K562 (cell line): ENCODE results near the gene POU2F1. TPM values are rescaled to one million over a fixed set of nuclear protein-coding genes. Genes with fewer than 3 reads are reported as not detected.

Experiments used
- BRCA1 ChIP-seq, 2 experiments: fragments of 450-650 bp in 1 of 2; sonication (generic) in 1 of 2; formaldehyde crosslinking in 1 of 2; IDR thresholded peaks; 2 replicates each; pipeline versions ENCODE4 v1.5.0 to v1.6.1; 2017 to 2020; ENCODE audit warnings: mild to moderate bottlenecking in 1 of 2, missing genetic modification reagents in 1 of 2
- ESRRA ChIP-seq: fragments of 450-650 bp; IDR thresholded peaks from 2 replicates; pipeline ENCODE4 v1.6.1; 2014; ENCODE audit warnings: low read depth, mild to moderate bottlenecking, moderate library complexity, borderline replicate concordance
- FOXM1 ChIP-seq, 2 experiments: fragments of 450-650 bp in 1 of 2; sonication (generic) in 1 of 2; formaldehyde crosslinking in 1 of 2; IDR thresholded peaks; 2 replicates each; pipeline versions ENCODE4 v1.6.1 to v1.9.0; 2017 to 2022; ENCODE audit warnings: low read depth in 2 of 2, mild to moderate bottlenecking in 2 of 2, missing genetic modification reagents in 1 of 2, moderate library complexity in 1 of 2
- GTF2B ChIP-seq: IDR thresholded peaks from 2 replicates; pipeline ENCODE4 v1.6.1; 2011; ENCODE audit not compliant: insufficient read length; ENCODE audit errors: extremely low read depth
- HDAC8 ChIP-seq: fragments of 450-650 bp; IDR thresholded peaks from 2 replicates; pipeline ENCODE4 v1.6.1; 2016; ENCODE audit warnings: mild to moderate bottlenecking, missing genetic modification characterization, moderate library complexity, missing compliant biosample characterization
- HNRNPK ChIP-seq: fragments of 200-400 bp; formaldehyde crosslinking; IDR thresholded peaks from one replicate; pipeline ENCODE4 v1.6.1; 2018; ENCODE audit warnings: mild to moderate bottlenecking, low read depth, low read length; ENCODE audit not compliant: poor library complexity, severe bottlenecking
- POLR2AphosphoS5 ChIP-seq: IDR thresholded peaks from 2 replicates; pipeline ENCODE4 v1.6.1; 2011; ENCODE audit warnings: mild to moderate bottlenecking, low read depth, low read length, moderate library complexity; ENCODE audit not compliant: control insufficient read depth, insufficient read depth
- POLR2B ChIP-seq: fragments of 450-650 bp; IDR thresholded peaks from 2 replicates; pipeline ENCODE4 v1.6.1; 2018; ENCODE audit warnings: low read depth; ENCODE audit not compliant: partially characterized antibody
- REST ChIP-seq, 2 experiments: fragments of 450-650 bp; formaldehyde crosslinking in 1 of 2; IDR thresholded peaks; 2 replicates each; pipeline versions ENCODE4 v1.4.0 to v1.6.1; 2014 to 2020; ENCODE audit warnings: mild to moderate bottlenecking in 2 of 2, borderline replicate concordance in 1 of 2, low read depth in 1 of 2
- SAFB ChIP-seq: fragments of 200-400 bp; formaldehyde crosslinking; IDR thresholded peaks from 2 replicates; pipeline ENCODE4 v1.6.1; 2017; ENCODE audit warnings: low read depth, low read length, borderline replicate concordance
- SUPT5H ChIP-seq: fragments of 450-650 bp; IDR thresholded peaks from 2 replicates; pipeline ENCODE4 v1.6.1; 2016
- ZNF212 ChIP-seq: fragments of 450-650 bp; formaldehyde crosslinking; IDR thresholded peaks from 2 replicates; pipeline ENCODE4 v1.4.0; 2020; ENCODE audit warnings: mild to moderate bottlenecking
- polyA plus RNA-seq, 8 experiments: library from polyadenylated mRNA; depleted of rRNA in 4 of 8; stranded (reverse) in 5 of 8; unstranded in 3 of 8; fragments of >200 nt; fragmentation: Nextera tagmentation in 2 of 8; fragmentation: Illumina TruSeq in 1 of 8; extraction: Ambion mirVana in 2 of 8; extraction: Trizol in 1 of 8; gene quantifications; 2 replicates each; pipeline versions ENCODE4 v1.2.1 to v1.2.3, GENCODE V29; 2011 to 2014; ENCODE audit warnings: inconsistent platforms in 1 of 8, missing spikeins in 1 of 8
- total RNA-seq, 7 experiments: library from RNA; depleted of rRNA in 6 of 7; stranded (reverse); fragments of >200 nt in 6 of 7; fragmentation: Illumina TruSeq in 2 of 7; extraction: Trizol in 2 of 7; gene quantifications; 2 replicates each; pipeline versions ENCODE4 v1.2.1 to v1.2.3, GENCODE V29; 2011 to 2021; ENCODE audit warnings: low replicate concordance in 1 of 7
- TF ChIP-seq, protein P1 (sequence below), 2 experiments: fragments of 200-800 bp in 1 of 2; sonication (Bioruptor generic) in 1 of 2; sonication (generic) in 1 of 2; formaldehyde crosslinking in 1 of 2; IDR thresholded peaks in 1 of 2; conservative IDR thresholded peaks in 1 of 2; 2 replicates each; pipeline versions ENCODE4 v1.5.0 to v1.6.1; 2016 to 2020; ENCODE audit warnings: missing compliant biosample characterization in 1 of 2, missing genetic modification characterization in 1 of 2, missing genetic modification reagents in 1 of 2

The POU2F1 gene
- total and polyA plus RNA-seq, 9 of the 15 experiments (the other 6 are each of a cell fraction or from before 2014, with no cell fraction given) = 2.6 to 22.3 (median 8.8) TPM

DNA sequence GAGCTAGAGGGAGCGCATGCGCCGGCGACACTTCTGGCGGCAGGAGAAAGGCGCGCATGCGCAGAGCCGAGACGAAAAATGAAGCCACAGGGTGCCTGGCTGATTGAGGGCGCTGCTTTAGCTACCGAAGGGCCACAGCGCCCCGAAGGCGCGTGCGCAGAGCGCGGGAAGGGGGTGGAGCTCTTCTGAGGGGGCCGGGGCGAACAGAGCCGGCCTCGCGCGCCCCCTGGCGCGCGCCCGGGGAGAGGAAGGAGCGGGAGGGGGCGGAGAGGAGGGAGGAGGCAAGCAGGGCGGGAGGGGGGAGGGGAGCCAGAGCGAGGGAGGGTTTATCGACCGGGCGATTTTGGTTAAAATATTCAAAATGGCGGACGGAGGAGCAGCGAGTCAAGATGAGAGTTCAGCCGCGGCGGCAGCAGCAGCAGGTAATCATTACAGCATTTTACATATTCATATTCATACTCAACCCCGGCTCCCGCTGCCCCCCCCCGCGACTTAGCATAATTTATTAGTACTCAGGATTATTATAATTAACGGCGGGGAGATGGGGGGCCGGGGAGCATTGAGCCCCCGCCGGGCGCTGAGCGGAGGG lies at the start of gene POU2F1 (continued):
- TF ChIP-seq REST (IDR thresholded peaks at IDR 0.05; ENCODE audit: borderline replicate concordance) (peak; percentile 9; the same call in 1 of the 2 replicates), REST (CRISPR knock-in tag; IDR thresholded peaks at IDR 0.05; ENCODE audit: low read depth) (no peak), HNRNPK (peak; percentile 49), HDAC8 (tag) (no peak), FOXM1 (IDR thresholded peaks at IDR 0.05; ENCODE audit: low read depth) (peak; percentile 30; the same call in 1 of the 2 replicates), FOXM1 (CRISPR knock-in tag; IDR thresholded peaks at IDR 0.05; ENCODE audit: low read depth) (no peak), SAFB (no peak), GTF2B (no peak), ZNF212 (CRISPR knock-in tag) (no peak), POLR2AphosphoS5 (peak; percentile 50), POLR2B (peak; percentile 100), ESRRA (no peak; the same call in 1 of the 2 replicates), SUPT5H (no peak; the same call in none of the 2 replicates), BRCA1 (IDR thresholded peaks at IDR 0.05) (no peak), BRCA1 (CRISPR knock-in tag; IDR thresholded peaks at IDR 0.05) (no peak)
- TF ChIP-seq, protein P1, sequence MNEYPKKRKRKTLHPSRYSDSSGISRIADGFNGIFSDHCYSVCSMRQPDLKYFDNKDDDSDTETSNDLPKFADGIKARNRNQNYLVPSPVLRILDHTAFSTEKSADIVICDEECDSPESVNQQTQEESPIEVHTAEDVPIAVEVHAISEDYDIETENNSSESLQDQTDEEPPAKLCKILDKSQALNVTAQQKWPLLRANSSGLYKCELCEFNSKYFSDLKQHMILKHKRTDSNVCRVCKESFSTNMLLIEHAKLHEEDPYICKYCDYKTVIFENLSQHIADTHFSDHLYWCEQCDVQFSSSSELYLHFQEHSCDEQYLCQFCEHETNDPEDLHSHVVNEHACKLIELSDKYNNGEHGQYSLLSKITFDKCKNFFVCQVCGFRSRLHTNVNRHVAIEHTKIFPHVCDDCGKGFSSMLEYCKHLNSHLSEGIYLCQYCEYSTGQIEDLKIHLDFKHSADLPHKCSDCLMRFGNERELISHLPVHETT (CRISPR knock-in tag; conservative IDR thresholded peaks at IDR 0.05 in 1 of 2, IDR thresholded peaks at IDR 0.05 in 1 of 2) = peak in 1 of 2 experiments; percentile 91; a peak in 1 of 4 replicates
